ENCODE data around the gene TMEM147. TPM values are rescaled to one million over a fixed set of nuclear protein-coding genes. Genes with fewer than 3 reads are reported as not detected.
A peak's percentile ranks its signal among the peaks of the same experiment; 100 is the strongest.

TMEM147 gene
- total and polyA plus RNA-seq, 2 of the 13 experiments (the other 11 are each of a cell fraction or from before 2014, with no cell fraction given) = 141 to 176 TPM

DNA sequence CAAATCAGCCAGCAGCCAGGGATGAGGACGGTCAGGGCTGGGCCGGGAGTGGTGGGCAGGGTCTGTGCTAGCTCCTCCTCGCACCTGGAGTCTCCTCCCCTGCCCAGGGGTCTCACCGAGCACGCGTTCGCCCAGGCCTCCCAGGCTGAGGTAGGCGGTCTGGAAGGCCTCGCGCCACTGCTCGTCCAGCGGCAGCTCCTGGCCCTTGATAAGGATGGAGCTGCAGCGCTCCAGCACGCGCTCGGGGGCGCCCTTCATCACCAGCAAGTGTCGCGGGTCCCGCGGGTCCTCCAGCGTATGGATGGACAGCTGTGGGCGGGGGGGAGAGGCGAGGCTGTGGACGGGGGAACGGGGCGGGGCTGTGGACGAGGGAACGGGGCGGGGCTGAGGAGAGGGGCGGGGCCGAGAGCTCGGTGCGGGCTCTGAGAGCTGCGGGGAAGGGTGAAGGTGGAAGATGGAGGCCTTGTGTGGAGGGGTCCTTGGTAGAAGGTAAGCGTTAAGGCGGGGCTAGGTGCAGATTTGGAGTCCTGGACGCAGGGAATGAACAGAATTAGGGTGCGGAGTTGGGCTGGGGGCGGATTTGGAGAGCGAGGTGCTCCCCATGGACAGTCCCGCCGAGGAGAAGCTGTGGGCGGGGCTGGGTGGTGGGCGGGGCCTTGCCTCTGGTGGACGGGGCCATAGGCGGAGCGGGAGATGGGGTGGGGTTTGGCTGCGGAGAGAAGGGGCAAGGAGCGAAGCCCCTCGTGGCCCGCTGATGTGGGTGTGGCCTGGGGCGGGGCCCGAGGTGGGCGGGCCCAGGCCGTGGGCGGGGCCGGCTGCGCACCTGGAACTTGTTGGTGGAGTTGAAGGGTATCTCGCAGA is 12.3 kb downstream of the TMEM147 start (continued):
- TF ChIP-seq, protein P1, sequence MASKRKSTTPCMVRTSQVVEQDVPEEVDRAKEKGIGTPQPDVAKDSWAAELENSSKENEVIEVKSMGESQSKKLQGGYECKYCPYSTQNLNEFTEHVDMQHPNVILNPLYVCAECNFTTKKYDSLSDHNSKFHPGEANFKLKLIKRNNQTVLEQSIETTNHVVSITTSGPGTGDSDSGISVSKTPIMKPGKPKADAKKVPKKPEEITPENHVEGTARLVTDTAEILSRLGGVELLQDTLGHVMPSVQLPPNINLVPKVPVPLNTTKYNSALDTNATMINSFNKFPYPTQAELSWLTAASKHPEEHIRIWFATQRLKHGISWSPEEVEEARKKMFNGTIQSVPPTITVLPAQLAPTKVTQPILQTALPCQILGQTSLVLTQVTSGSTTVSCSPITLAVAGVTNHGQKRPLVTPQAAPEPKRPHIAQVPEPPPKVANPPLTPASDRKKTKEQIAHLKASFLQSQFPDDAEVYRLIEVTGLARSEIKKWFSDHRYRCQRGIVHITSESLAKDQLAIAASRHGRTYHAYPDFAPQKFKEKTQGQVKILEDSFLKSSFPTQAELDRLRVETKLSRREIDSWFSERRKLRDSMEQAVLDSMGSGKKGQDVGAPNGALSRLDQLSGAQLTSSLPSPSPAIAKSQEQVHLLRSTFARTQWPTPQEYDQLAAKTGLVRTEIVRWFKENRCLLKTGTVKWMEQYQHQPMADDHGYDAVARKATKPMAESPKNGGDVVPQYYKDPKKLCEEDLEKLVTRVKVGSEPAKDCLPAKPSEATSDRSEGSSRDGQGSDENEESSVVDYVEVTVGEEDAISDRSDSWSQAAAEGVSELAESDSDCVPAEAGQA (IDR thresholded peaks at IDR 0.05; ENCODE audit: low read depth) = no peak
- TF ChIP-seq, protein P1 (CRISPR knock-in tag; IDR thresholded peaks at IDR 0.05; ENCODE audit: borderline replicate concordance) = no peak
- TF ChIP-seq, protein P2, sequence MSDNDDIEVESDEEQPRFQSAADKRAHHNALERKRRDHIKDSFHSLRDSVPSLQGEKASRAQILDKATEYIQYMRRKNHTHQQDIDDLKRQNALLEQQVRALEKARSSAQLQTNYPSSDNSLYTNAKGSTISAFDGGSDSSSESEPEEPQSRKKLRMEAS (IDR thresholded peaks at IDR 0.05) = peak; percentile 65
- TF ChIP-seq, protein P3, sequence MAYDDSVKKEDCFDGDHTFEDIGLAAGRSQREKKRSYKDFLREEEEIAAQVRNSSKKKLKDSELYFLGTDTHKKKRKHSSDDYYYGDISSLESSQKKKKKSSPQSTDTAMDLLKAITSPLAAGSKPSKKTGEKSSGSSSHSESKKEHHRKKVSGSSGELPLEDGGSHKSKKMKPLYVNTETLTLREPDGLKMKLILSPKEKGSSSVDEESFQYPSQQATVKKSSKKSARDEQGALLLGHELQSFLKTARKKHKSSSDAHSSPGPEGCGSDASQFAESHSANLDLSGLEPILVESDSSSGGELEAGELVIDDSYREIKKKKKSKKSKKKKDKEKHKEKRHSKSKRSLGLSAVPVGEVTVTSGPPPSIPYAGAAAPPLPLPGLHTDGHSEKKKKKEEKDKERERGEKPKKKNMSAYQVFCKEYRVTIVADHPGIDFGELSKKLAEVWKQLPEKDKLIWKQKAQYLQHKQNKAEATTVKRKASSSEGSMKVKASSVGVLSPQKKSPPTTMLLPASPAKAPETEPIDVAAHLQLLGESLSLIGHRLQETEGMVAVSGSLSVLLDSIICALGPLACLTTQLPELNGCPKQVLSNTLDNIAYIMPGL (CRISPR knock-in tag; IDR thresholded peaks at IDR 0.05; ENCODE audit: borderline replicate concordance in 1 of 2, low read depth in 1 of 2) = 0 out of 4 replicates have a peak, but pooled peaks of 1 of the 2 experiments have one; percentile 23
- TF ChIP-seq ZNF256 (CRISPR knock-in tag; conservative IDR thresholded peaks at IDR 0.05) (no peak), TCF7 (IDR thresholded peaks at IDR 0.05; ENCODE audit: low read depth) (no peak), GZF1 (CRISPR knock-in tag; IDR thresholded peaks at IDR 0.05) (no peak), NR2C2 (CRISPR knock-in tag; IDR thresholded peaks at IDR 0.05; ENCODE audit: borderline replicate concordance) (peak; percentile 42; the same call in 1 of the 2 replicates), TCF12 (IDR thresholded peaks at IDR 0.05) (no peak), TCF12 (CRISPR knock-in tag; IDR thresholded peaks at IDR 0.05) (no peak), ZNF564 (CRISPR knock-in tag; IDR thresholded peaks at IDR 0.05) (no peak), ZNF747 (CRISPR knock-in tag; IDR thresholded peaks at IDR 0.05; ENCODE audit: borderline replicate concordance) (no peak), ZNF207 (IDR thresholded peaks at IDR 0.05; ENCODE audit: borderline replicate concordance) (no peak), KDM3A (CRISPR knock-in tag; IDR thresholded peaks at IDR 0.05; ENCODE audit: low read depth) (no peak), ZC3H4 (CRISPR knock-in tag; IDR thresholded peaks at IDR 0.05; ENCODE audit: borderline replicate concordance) (no peak), PHB2 (IDR thresholded peaks at IDR 0.05; ENCODE audit: partially characterized antibody) (no peak), ZNF775 (CRISPR knock-in tag; IDR thresholded peaks at IDR 0.05; ENCODE audit: borderline replicate concordance) (no peak)
- TF ChIP-seq, protein P4, sequence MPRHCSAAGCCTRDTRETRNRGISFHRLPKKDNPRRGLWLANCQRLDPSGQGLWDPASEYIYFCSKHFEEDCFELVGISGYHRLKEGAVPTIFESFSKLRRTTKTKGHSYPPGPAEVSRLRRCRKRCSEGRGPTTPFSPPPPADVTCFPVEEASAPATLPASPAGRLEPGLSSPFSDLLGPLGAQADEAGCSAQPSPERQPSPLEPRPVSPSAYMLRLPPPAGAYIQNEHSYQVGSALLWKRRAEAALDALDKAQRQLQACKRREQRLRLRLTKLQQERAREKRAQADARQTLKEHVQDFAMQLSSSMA (CRISPR knock-in tag; IDR thresholded peaks at IDR 0.05) = no peak
- TF ChIP-seq, protein P5, sequence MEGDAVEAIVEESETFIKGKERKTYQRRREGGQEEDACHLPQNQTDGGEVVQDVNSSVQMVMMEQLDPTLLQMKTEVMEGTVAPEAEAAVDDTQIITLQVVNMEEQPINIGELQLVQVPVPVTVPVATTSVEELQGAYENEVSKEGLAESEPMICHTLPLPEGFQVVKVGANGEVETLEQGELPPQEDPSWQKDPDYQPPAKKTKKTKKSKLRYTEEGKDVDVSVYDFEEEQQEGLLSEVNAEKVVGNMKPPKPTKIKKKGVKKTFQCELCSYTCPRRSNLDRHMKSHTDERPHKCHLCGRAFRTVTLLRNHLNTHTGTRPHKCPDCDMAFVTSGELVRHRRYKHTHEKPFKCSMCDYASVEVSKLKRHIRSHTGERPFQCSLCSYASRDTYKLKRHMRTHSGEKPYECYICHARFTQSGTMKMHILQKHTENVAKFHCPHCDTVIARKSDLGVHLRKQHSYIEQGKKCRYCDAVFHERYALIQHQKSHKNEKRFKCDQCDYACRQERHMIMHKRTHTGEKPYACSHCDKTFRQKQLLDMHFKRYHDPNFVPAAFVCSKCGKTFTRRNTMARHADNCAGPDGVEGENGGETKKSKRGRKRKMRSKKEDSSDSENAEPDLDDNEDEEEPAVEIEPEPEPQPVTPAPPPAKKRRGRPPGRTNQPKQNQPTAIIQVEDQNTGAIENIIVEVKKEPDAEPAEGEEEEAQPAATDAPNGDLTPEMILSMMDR (CRISPR knock-in tag; IDR thresholded peaks at IDR 0.05) = peak; percentile 63

Measured in HepG2 (cell line).